ENCODE data around the gene AFF4.

Gene AFF4

GRCh38 chr5:132889501-132889900 lies 73.9 kb downstream of the AFF4 start:
- no peak for DNase-seq (ENCODE audit: low spot score)

GRCh38 chr5:132887283-132887682 lies 76.2 kb downstream of the AFF4 start:
- DNase-seq (ENCODE audit: low spot score) = no peak

- no peak for DNase-seq (ENCODE audit: low spot score)
Observed at GRCh38 chr5:132886064-132886823, 77.2 kb downstream of the AFF4 start.

GRCh38 chr5:132884548-132884947 lies 78.9 kb downstream of the AFF4 start:
- no peak for DNase-seq (ENCODE audit: low spot score)

- no peak for DNase-seq (ENCODE audit: low spot score)
Observed at GRCh38 chr5:132883261-132883834, 80.1 kb downstream of the AFF4 start.

- no peak for DNase-seq (ENCODE audit: low spot score)
Observed at GRCh38 chr5:132877938-132878337, 85.5 kb downstream of the AFF4 start.

GRCh38 chr5:132877466-132877865 lies 86.0 kb downstream of the AFF4 start:
- no peak for DNase-seq (ENCODE audit: low spot score)

- no peak for DNase-seq (ENCODE audit: low spot score)
Observed at GRCh38 chr5:132876020-132876759, 87.2 kb downstream of the AFF4 start.

GRCh38 chr5:132873930-132874271 lies 89.5 kb downstream of the AFF4 start:
- DNase-seq (ENCODE audit: low spot score) = no peak

GRCh38 chr5:132873119-132873929 lies 90.1 kb downstream of the AFF4 start, which contains the start of gene LEAP2:
TSS of gene LEAP2 (plus strand) at chr5:132873668. CDS start at chr5:132873695, 27 bp downstream.
- no peak for DNase-seq (ENCODE audit: low spot score)

GRCh38 chr5:132872788-132873118 lies 90.7 kb downstream of the AFF4 start:
- no peak for DNase-seq (ENCODE audit: low spot score)

GRCh38 chr5:132871459-132872284 lies 91.8 kb downstream of the AFF4 start:
- DNase-seq (ENCODE audit: low spot score) = no peak

GRCh38 chr5:132870801-132871200 lies 92.6 kb downstream of the AFF4 start:
- no peak for DNase-seq (ENCODE audit: low spot score)

GRCh38 chr5:132868754-132869153 lies 94.7 kb downstream of the AFF4 start:
- DNase-seq (ENCODE audit: low spot score) = no peak

GRCh38 chr5:132867046-132867451 lies 96.4 kb downstream of the AFF4 start:
- no peak for DNase-seq (ENCODE audit: low spot score)

GRCh38 chr5:132866342-132867045 lies 96.9 kb downstream of the AFF4 start, which contains the start of the genes GDF9 and UQCRQ:
TSS of gene GDF9 (minus strand) at chr5:132866469. CDS start at chr5:132864533, 1,936 bp downstream.
TSS of gene UQCRQ (plus strand) at chr5:132866642. CDS start at chr5:132866882, 240 bp downstream.
- DNase-seq (ENCODE audit: low spot score) = peak; percentile 97

- no peak for DNase-seq (ENCODE audit: low spot score)
Observed at GRCh38 chr5:132865668-132866341, 97.6 kb downstream of the AFF4 start.

GRCh38 chr5:132860742-132861141 lies 102.7 kb downstream of the AFF4 start:
- DNase-seq (ENCODE audit: low spot score) = no peak

- DNase-seq (ENCODE audit: low spot score) = no peak
Observed at GRCh38 chr5:132859889-132860437, 103.5 kb downstream of the AFF4 start.

GRCh38 chr5:132856011-132856410 lies 107.4 kb downstream of the AFF4 start:
- DNase-seq (ENCODE audit: low spot score) = no peak
